ENCODE results near the gene VTN.

VTN gene

DNA sequence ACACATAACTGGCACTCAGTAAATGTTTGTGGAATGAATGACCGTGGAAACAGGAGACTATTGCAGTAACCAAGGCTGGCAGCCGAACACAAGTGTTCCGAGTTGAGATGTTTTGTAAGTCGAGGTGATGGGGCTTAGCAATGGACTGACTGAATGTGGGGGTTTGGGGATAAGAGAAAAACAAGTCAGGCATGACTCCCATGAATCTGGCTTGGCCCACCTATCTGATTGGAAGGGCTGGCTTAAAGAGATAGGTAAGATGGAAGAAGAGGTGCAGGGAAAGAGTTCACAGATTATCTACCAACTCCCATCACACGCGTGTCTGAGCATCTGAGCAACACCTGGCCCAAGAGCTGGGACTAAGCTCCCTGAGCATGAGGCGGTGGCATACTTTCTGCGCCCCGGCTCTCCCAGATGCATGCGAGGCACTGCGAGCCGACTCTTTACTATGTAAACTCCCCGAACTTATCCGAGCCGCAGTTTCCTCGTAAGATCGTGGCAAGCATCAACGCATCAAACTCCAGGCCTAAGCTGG lies 35.4 kb downstream of the VTN start:
- Histone ChIP-seq H3F3A (ENCODE audit: insufficient read depth) (no peaks in the 10 kb centered on the region), H3K4me3 (ENCODE audit: insufficient read depth, low read length, poor library complexity, severe bottlenecking) (peak overlapping the region; percentile 91), H3K27ac (ENCODE audit: low read depth, low read length) (no peak overlapping the region), H3K27me3 (ENCODE audit: low read length) (no peaks in the 10 kb centered on the region), H3K4me2 (ENCODE audit: low read depth, low read length, poor library complexity, severe bottlenecking) (peak overlapping the region; percentile 71), H3K9me2 (replicated peaks; ENCODE audit: insufficient read depth, low read length) (no peaks in the 10 kb centered on the region), H3K9me3 (ENCODE audit: insufficient read depth, low read length) (no peaks in the 10 kb centered on the region), H3K36me3 (ENCODE audit: low read length) (no peaks in the 10 kb centered on the region), H4K20me1 (ENCODE audit: low read depth, low read length) (no peaks in the 10 kb centered on the region), H3K9ac (ENCODE audit: low read length) (peak overlapping the region; percentile 77), H2AFZ (ENCODE audit: low read depth, low read length, severe bottlenecking) (peak overlapping the region; percentile 91), H3K79me2 (ENCODE audit: insufficient read depth, low read length) (peaks cover 4% of the 10 kb centered on the region; the same call in 1 of the 2 replicates)
- TF ChIP-seq EZH2phosphoT487 (conservative IDR thresholded peaks at IDR 0.05; ENCODE audit: low read length) = no peak
- TF ChIP-seq, protein P1, sequence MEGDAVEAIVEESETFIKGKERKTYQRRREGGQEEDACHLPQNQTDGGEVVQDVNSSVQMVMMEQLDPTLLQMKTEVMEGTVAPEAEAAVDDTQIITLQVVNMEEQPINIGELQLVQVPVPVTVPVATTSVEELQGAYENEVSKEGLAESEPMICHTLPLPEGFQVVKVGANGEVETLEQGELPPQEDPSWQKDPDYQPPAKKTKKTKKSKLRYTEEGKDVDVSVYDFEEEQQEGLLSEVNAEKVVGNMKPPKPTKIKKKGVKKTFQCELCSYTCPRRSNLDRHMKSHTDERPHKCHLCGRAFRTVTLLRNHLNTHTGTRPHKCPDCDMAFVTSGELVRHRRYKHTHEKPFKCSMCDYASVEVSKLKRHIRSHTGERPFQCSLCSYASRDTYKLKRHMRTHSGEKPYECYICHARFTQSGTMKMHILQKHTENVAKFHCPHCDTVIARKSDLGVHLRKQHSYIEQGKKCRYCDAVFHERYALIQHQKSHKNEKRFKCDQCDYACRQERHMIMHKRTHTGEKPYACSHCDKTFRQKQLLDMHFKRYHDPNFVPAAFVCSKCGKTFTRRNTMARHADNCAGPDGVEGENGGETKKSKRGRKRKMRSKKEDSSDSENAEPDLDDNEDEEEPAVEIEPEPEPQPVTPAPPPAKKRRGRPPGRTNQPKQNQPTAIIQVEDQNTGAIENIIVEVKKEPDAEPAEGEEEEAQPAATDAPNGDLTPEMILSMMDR (IDR thresholded peaks at IDR 0.05; ENCODE audit: insufficient read depth, low read length, poor library complexity, severe bottlenecking) = no peak

GRCh38 chr17:28334171-28334570 lies 35.9 kb downstream of the VTN start:
- Histone ChIP-seq H3K9ac (ENCODE audit: low read length) (no peak overlapping the region), H3K4me3 (ENCODE audit: insufficient read depth, low read length, poor library complexity, severe bottlenecking) (no peak overlapping the region), H4K20me1 (ENCODE audit: low read depth, low read length) (no peaks in the 10 kb centered on the region), H3K9me2 (replicated peaks; ENCODE audit: insufficient read depth, low read length) (no peaks in the 10 kb centered on the region), H3K27ac (ENCODE audit: low read depth, low read length) (no peak overlapping the region), H3K36me3 (ENCODE audit: low read length) (no peaks in the 10 kb centered on the region), H3K9me3 (ENCODE audit: insufficient read depth, low read length) (no peaks in the 10 kb centered on the region), H3K4me2 (ENCODE audit: low read depth, low read length, poor library complexity, severe bottlenecking) (peak overlapping the region; percentile 71), H3F3A (ENCODE audit: insufficient read depth) (no peaks in the 10 kb centered on the region), H3K79me2 (ENCODE audit: insufficient read depth, low read length) (peaks cover 4% of the 10 kb centered on the region; the same call in 1 of the 2 replicates), H3K27me3 (ENCODE audit: low read length) (no peaks in the 10 kb centered on the region), H2AFZ (ENCODE audit: low read depth, low read length, severe bottlenecking) (no peak overlapping the region)
- TF ChIP-seq, protein P1 (IDR thresholded peaks at IDR 0.05; ENCODE audit: insufficient read depth, low read length, poor library complexity, severe bottlenecking) = no peak
- no peak for TF ChIP-seq EZH2phosphoT487 (conservative IDR thresholded peaks at IDR 0.05; ENCODE audit: low read length)

DNA sequence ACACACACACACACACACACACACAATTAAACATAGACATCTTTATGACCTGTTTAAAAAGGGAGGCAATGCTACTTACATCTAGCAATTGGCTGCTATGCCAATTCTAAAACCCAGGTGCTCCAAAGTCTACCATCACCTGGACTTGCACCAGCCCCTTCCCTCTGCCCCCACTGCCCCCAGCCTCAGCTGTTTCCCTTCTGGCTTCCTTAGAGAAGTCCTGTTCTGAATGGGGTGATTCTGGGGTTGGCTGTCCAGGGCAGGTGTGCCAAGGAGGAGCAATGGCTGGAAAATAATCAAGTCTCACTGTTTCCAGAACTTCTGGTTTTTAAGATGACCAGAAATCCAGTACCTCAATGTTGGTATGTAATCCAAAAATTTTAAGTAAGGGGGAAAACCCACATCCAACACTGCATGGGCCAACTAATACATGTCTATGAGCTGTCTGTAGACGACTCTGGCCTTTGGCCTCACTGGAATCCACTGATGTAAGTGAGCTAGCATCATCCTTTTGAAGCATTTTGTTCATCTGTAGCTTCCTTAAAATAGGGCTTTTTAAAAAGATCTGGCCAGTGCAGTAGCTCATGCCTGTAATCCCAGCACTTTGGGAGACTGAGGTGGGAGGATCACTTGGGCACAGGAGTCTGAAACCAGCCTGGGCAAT lies 36.9 kb downstream of the VTN start:
- Histone ChIP-seq H3K4me2 (ENCODE audit: low read depth, low read length, poor library complexity, severe bottlenecking) (no peak overlapping the region), H3K27ac (ENCODE audit: low read depth, low read length) (no peak overlapping the region), H3K9ac (ENCODE audit: low read length) (no peak overlapping the region), H3K9me3 (ENCODE audit: insufficient read depth, low read length) (no peaks in the 10 kb centered on the region), H3K36me3 (ENCODE audit: low read length) (no peaks in the 10 kb centered on the region; the same call in 1 of the 2 replicates), H3K9me2 (replicated peaks; ENCODE audit: insufficient read depth, low read length) (no peaks in the 10 kb centered on the region), H2AFZ (ENCODE audit: low read depth, low read length, severe bottlenecking) (no peak overlapping the region), H3F3A (ENCODE audit: insufficient read depth) (no peaks in the 10 kb centered on the region), H3K79me2 (ENCODE audit: insufficient read depth, low read length) (peaks cover 4% of the 10 kb centered on the region; the same call in 1 of the 2 replicates), H3K4me3 (ENCODE audit: insufficient read depth, low read length, poor library complexity, severe bottlenecking) (no peak overlapping the region), H4K20me1 (ENCODE audit: low read depth, low read length) (no peaks in the 10 kb centered on the region), H3K27me3 (ENCODE audit: low read length) (no peaks in the 10 kb centered on the region)
- TF ChIP-seq, protein P1 (IDR thresholded peaks at IDR 0.05; ENCODE audit: insufficient read depth, low read length, poor library complexity, severe bottlenecking) = no peak
- TF ChIP-seq EZH2phosphoT487 (conservative IDR thresholded peaks at IDR 0.05; ENCODE audit: low read length) = no peak
